ENCODE measurements around the gene DENND4C. TPM values are rescaled to one million over a fixed set of nuclear protein-coding genes. Genes with fewer than 3 reads are reported as not detected.
"Not testable (repeated sequence)": the region's sequence is repeated elsewhere in the genome, so short reads cannot be mapped to it uniquely, and the experiment has no call there.

Gene DENND4C
- total RNA-seq, 3 donors from 2014 or later = 54.7 to 93.0 (median 72.3) TPM

GRCh38 chr9:19239955-19240354 lies 9.5 kb downstream of the DENND4C start:
- Histone ChIP-seq H3K4me1 (ENCODE audit: low read depth) (no peaks in the 10 kb centered on the region), H3K9me3 (no peaks in the 10 kb centered on the region), H3K4me3 (no peak overlapping the region), H3K36me3 (ENCODE audit: low read depth) (no peaks in the 10 kb centered on the region)
- no peak for DNase-seq
- intact Hi-C loops (cut with DNase I, micrococcal nuclease) = no loop called here
- no peak for ATAC-seq
- TF ChIP-seq CTCF (IDR thresholded peaks at IDR 0.05) = no peak

- no peak for TF ChIP-seq CTCF (IDR thresholded peaks at IDR 0.05)
- DNase-seq (no peak), ATAC-seq (no peak)
- Histone ChIP-seq H3K4me1 (ENCODE audit: low read depth) (no peaks in the 10 kb centered on the region), H3K4me3 (no peak overlapping the region), H3K36me3 (ENCODE audit: low read depth) (no peaks in the 10 kb centered on the region), H3K9me3 (no peaks in the 10 kb centered on the region)
- intact Hi-C loops (cut with DNase I, micrococcal nuclease) = no loop called here
Observed at GRCh38 chr9:19241728-19242127, 11.2 kb downstream of the DENND4C start.

- Histone ChIP-seq H3K9me3 (no peaks in the 10 kb centered on the region), H3K4me3 (no peak overlapping the region), H3K4me1 (ENCODE audit: low read depth) (no peaks in the 10 kb centered on the region), H3K36me3 (ENCODE audit: low read depth) (no peaks in the 10 kb centered on the region)
- intact Hi-C loops (cut with DNase I, micrococcal nuclease) = no loop called here
- DNase-seq (no peak), ATAC-seq (no peak)
- no peak for TF ChIP-seq CTCF (IDR thresholded peaks at IDR 0.05)
Observed at GRCh38 chr9:19243366-19244033, 13.0 kb downstream of the DENND4C start.

GRCh38 chr9:19246891-19247290 lies 16.4 kb downstream of the DENND4C start:
- Histone ChIP-seq H3K4me1 (ENCODE audit: low read depth) (peaks cover 6% of the 10 kb centered on the region), H3K9me3 (no peaks in the 10 kb centered on the region), H3K36me3 (ENCODE audit: low read depth) (no peaks in the 10 kb centered on the region), H3K4me3 (no peak overlapping the region)
- no peak for TF ChIP-seq CTCF (IDR thresholded peaks at IDR 0.05)
- ATAC-seq = no peak
- DNase-seq = no peak
- intact Hi-C loops (cut with DNase I, micrococcal nuclease) = no loop called here

- Histone ChIP-seq H3K9me3 (no peaks in the 10 kb centered on the region), H3K4me3 (no peak overlapping the region), H3K4me1 (ENCODE audit: low read depth) (peaks cover 6% of the 10 kb centered on the region), H3K36me3 (ENCODE audit: low read depth) (no peaks in the 10 kb centered on the region)
- DNase-seq (no peak), ATAC-seq (no peak)
- intact Hi-C loops (cut with DNase I, micrococcal nuclease) = no loop called here
- TF ChIP-seq CTCF (IDR thresholded peaks at IDR 0.05) = no peak
Observed at GRCh38 chr9:19247420-19247819, 16.9 kb downstream of the DENND4C start.

GRCh38 chr9:19250346-19250745 lies 19.9 kb downstream of the DENND4C start:
- intact Hi-C loops (cut with DNase I, micrococcal nuclease); H3K9me3 ChIP-seq; ATAC-seq; H3K4me3 ChIP-seq; H3K36me3 ChIP-seq (ENCODE audit: low read depth); DNase-seq; H3K4me1 ChIP-seq (ENCODE audit: low read depth): not testable (repeated sequence)

GRCh38 chr9:19251203-19251602 lies 20.7 kb downstream of the DENND4C start:
- intact Hi-C loops (cut with DNase I, micrococcal nuclease); ATAC-seq: not testable (repeated sequence)

GRCh38 chr9:19251622-19252021 lies 21.1 kb downstream of the DENND4C start:
- H3K9me3 ChIP-seq; H3K4me1 ChIP-seq (ENCODE audit: low read depth); ATAC-seq; DNase-seq; intact Hi-C loops (cut with DNase I, micrococcal nuclease); H3K36me3 ChIP-seq (ENCODE audit: low read depth); H3K4me3 ChIP-seq: not testable (repeated sequence)

More at GRCh38 chr9:19251203-19251602, 20.7 kb downstream of the DENND4C start:
- H3K4me3 ChIP-seq; H3K9me3 ChIP-seq; H3K4me1 ChIP-seq (ENCODE audit: low read depth); DNase-seq; H3K36me3 ChIP-seq (ENCODE audit: low read depth): not testable (repeated sequence)

Measured in mucosa of descending colon (tissue), 3 donors.